ENCODE data around the gene ST3GAL4. TPM values are rescaled to one million over a fixed set of nuclear protein-coding genes. Genes with fewer than 3 reads are reported as not detected.

ST3GAL4 gene
- total and polyA plus RNA-seq, 9 of the 15 experiments (the other 6 are each of a cell fraction or from before 2014, with no cell fraction given), result 0.27 to 22.9 (median 10.5) TPM

GRCh38 chr11:126328001-126328390 is 27.5 kb upstream of the ST3GAL4 start:
- POLR2A ChIA-PET, result interaction anchor here (0.7 to 1.3 kb wide), 3 partner anchors 15 to 130 kb away, joined by 3 to 4 read pairs (median 3); no protein-coding TSS in a partner anchor

More at GRCh38 chr11:126328001-126328390, 27.5 kb upstream of the ST3GAL4 start:
- no peak overlapping the region for H3K4me2 ChIP-seq (ENCODE audit: insufficient read depth, low read length)
- CTCF ChIA-PET (ENCODE audit: low intra/inter-chr PET ratio), result no interaction called here
- 88% methylated on average over 12 of the region's 20 CpGs for WGBS (ENCODE audit: insufficient coverage, low coverage, missing lambda C conversion rate)
- no peak for TF ChIP-seq FOXO4 (CRISPR knock-in tag; IDR thresholded peaks at IDR 0.05)
- no peak for TF ChIP-seq CBFB (CRISPR knock-in tag; IDR thresholded peaks at IDR 0.05)
- TF ChIP-seq ZNF280B (CRISPR knock-in tag; IDR thresholded peaks at IDR 0.05), result no peak
- TF ChIP-seq HMGN3 (IDR thresholded peaks at IDR 0.05; ENCODE audit: borderline replicate concordance, extremely low read depth, insufficient read length, low read depth, low read length), result peak; percentile 15
- TF ChIP-seq DACH1 (IDR thresholded peaks at IDR 0.05; ENCODE audit: partially characterized antibody), result no peak
- peak; percentile 16; the same call in 2 of the 3 replicates for ATAC-seq
- no peak for DNase-seq (ENCODE audit: extremely low read depth in 1 of 4, low spot score in 3 of 4)
- no peaks in the 10 kb centered on the region for H4K20me1 ChIP-seq (replicated peaks; ENCODE audit: control insufficient read depth, insufficient read depth, low read length)
- no peak for FAIRE-seq
- H3K9ac ChIP-seq (ENCODE audit: insufficient read depth in 1 of 2, low read depth in 2 of 2, low read length in 2 of 2), result peak overlapping the region in 1 of 2 experiments; percentile 43; a peak in 1 of 4 replicates
- no peak overlapping the region for H2AFZ ChIP-seq (ENCODE audit: low read depth, low read length)
- H3K27me3 ChIP-seq (ENCODE audit: control insufficient read depth in 2 of 2, insufficient read depth in 2 of 2, low read length in 2 of 2), result no peaks in the 10 kb centered on the region
- peaks cover 4% of the 10 kb centered on the region; the same call in 2 of the 3 replicates for H3K36me3 ChIP-seq (ENCODE audit: control insufficient read depth, insufficient read depth, low read length)
- H3K27ac ChIP-seq (ENCODE audit: extremely low read depth, low read depth, low read length), result no peak overlapping the region
- no peaks in the 10 kb centered on the region for H3K9me3 ChIP-seq (replicated peaks; ENCODE audit: control insufficient read depth, insufficient read depth, low read depth, low read length)
- in situ Hi-C loops (cut with MboI), result no loop called here
- H3K9me1 ChIP-seq (ENCODE audit: control insufficient read depth, insufficient read depth, low read length), result no peaks in the 10 kb centered on the region
- no peaks in the 10 kb centered on the region for H3K79me2 ChIP-seq (ENCODE audit: control insufficient read depth, insufficient read depth, low read length)
- no peak overlapping the region for H3K4me3 ChIP-seq
- BruUV-seq (replicated peaks), result no TSS peak
- H3K4me1 ChIP-seq (replicated peaks in 1 of 2; ENCODE audit: control insufficient read depth in 2 of 2, insufficient read depth in 2 of 2, low read length in 2 of 2), result peaks cover 0 to 9% of the 10 kb centered on the region in 2 experiments; a peak in 1 of 5 replicates
- intact Hi-C loops (cut with micrococcal nuclease), result no loop called here

Data from K562 (cell line).